RKO (cell line): ENCODE measurements around the gene CELA3B.
"Not testable (repeated sequence)": the region's sequence is repeated elsewhere in the genome, so short reads cannot be mapped to it uniquely, and the experiment has no call there.

Source experiments
- DNase-seq: peaks from one replicate; pipeline ENCODE4 v3.0.0-alpha.2; 2016; ENCODE audit warnings: low spot score

CELA3B gene

GRCh38 chr1:21942959-21943640 is 33.7 kb upstream of the CELA3B start:
- peak; percentile 35 for DNase-seq

- DNase-seq: no peak
These were observed 32.1 kb upstream of the CELA3B start for GRCh38 chr1:21944733-21945073.

GRCh38 chr1:21946836-21947587 is 29.8 kb upstream of the CELA3B start:
- DNase-seq: no peak

GRCh38 chr1:21950734-21951133 is 26.1 kb upstream of the CELA3B start:
- DNase-seq: no peak

GRCh38 chr1:21951226-21951870 is 25.5 kb upstream of the CELA3B start:
- DNase-seq: no peak

- DNase-seq: no peak
These were observed 23.9 kb upstream of the CELA3B start for GRCh38 chr1:21952786-21953520.

GRCh38 chr1:21955058-21955457 is 21.8 kb upstream of the CELA3B start:
- no peak for DNase-seq

- no peak for DNase-seq
These were observed 21.1 kb upstream of the CELA3B start for GRCh38 chr1:21955501-21956281.

- DNase-seq: no peak
These were observed 19.9 kb upstream of the CELA3B start for GRCh38 chr1:21956720-21957552.

GRCh38 chr1:21961337-21961736 is 15.5 kb upstream of the CELA3B start:
- DNase-seq: no peak

- DNase-seq: no peak
These were observed 15.0 kb upstream of the CELA3B start for GRCh38 chr1:21961799-21962198.

- DNase-seq: peak; percentile 55
These were observed 13.2 kb upstream of the CELA3B start for GRCh38 chr1:21963477-21964217.

- DNase-seq: peak; percentile 66
These were observed 10.4 kb upstream of the CELA3B start for GRCh38 chr1:21966247-21967000.

- DNase-seq: not testable (repeated sequence)
These were observed 9.6 kb upstream of the CELA3B start for GRCh38 chr1:21967216-21967615.

- not testable (repeated sequence) for DNase-seq
These were observed 7.8 kb upstream of the CELA3B start for GRCh38 chr1:21969066-21969465.

GRCh38 chr1:21970523-21970922 is 6.3 kb upstream of the CELA3B start:
- not testable (repeated sequence) for DNase-seq

GRCh38 chr1:21972973-21973441 is 3.8 kb upstream of the CELA3B start:
- DNase-seq: not testable (repeated sequence)

- DNase-seq: not testable (repeated sequence)
These were observed 2.9 kb upstream of the CELA3B start for GRCh38 chr1:21973948-21974347.

GRCh38 chr1:21974699-21975098 is 2.1 kb upstream of the CELA3B start:
- not testable (repeated sequence) for DNase-seq
